GM06990 (cell line): ENCODE data around the gene ITGA2.
A peak's percentile ranks its signal among the peaks of the same experiment; 100 is the strongest.

ENCODE experiments used
- DNase-seq: peaks from one replicate; pipeline ENCODE4 v3.0.0-alpha.2; 2011; ENCODE audit not compliant: insufficient read length; ENCODE audit errors: extremely low read depth
- H3K27me3 ChIP-seq: replicated peaks from 2 replicates; pipeline ENCODE4 v1.6.0; 2011; ENCODE audit warnings: low read length; ENCODE audit not compliant: control insufficient read depth, insufficient read depth
- H3K36me3 ChIP-seq: 2 replicates; pipeline ENCODE4 v1.5.1; 2011; ENCODE audit warnings: low read length; ENCODE audit not compliant: control insufficient read depth, insufficient read depth
- H3K4me3 ChIP-seq: replicated peaks from 2 replicates; pipeline ENCODE4 v1.5.1; 2011; ENCODE audit warnings: low read depth, mild to moderate bottlenecking, control low read depth, low read length
- CTCF ChIP-seq: IDR thresholded peaks from 2 replicates; pipeline ENCODE4 v1.5.1; 2011; ENCODE audit warnings: low read length, control low read depth, mild to moderate bottlenecking, inconsistent platforms; ENCODE audit not compliant: insufficient read depth, poor library complexity, severe bottlenecking

The ITGA2 gene

GRCh38 chr5:52989025-52989780 is at the start of gene ITGA2:
TSS of gene ITGA2 (plus strand) at chr5:52989352. CDS start at chr5:52989469, 117 bp downstream.
- H3K36me3 ChIP-seq: no peaks in the 10 kb centered on the region
- no peak for TF ChIP-seq CTCF
- DNase-seq: peak; percentile 26
- peak within 1 kb of the TSS; percentile 54 for H3K4me3 ChIP-seq
- H3K27me3 ChIP-seq: no peaks in the 10 kb centered on the region; the same call in 1 of the 2 replicates

GRCh38 chr5:52943285-52943684 is 45.9 kb upstream of the ITGA2 start:
- peak; percentile 31 for TF ChIP-seq CTCF
- no peak for DNase-seq

GRCh38 chr5:52943808-52944207 is 45.3 kb upstream of the ITGA2 start:
- TF ChIP-seq CTCF: no peak
- DNase-seq: no peak
- Histone ChIP-seq H3K27me3 (no peaks in the 10 kb centered on the region), H3K36me3 (no peaks in the 10 kb centered on the region), H3K4me3 (no peak overlapping the region)

More at GRCh38 chr5:52943285-52943684, 45.9 kb upstream of the ITGA2 start:
- no peaks in the 10 kb centered on the region for H3K36me3 ChIP-seq
- H3K4me3 ChIP-seq: no peak overlapping the region
- H3K27me3 ChIP-seq: no peaks in the 10 kb centered on the region

- Histone ChIP-seq H3K27me3 (no peaks in the 10 kb centered on the region), H3K4me3 (no peak overlapping the region; the same call in 1 of the 2 replicates), H3K36me3 (no peaks in the 10 kb centered on the region)
- DNase-seq: no peak
- TF ChIP-seq CTCF: no peak
Observed at GRCh38 chr5:52945040-52945439, 44.1 kb upstream of the ITGA2 start.

- Histone ChIP-seq H3K4me3 (no peak overlapping the region), H3K27me3 (no peaks in the 10 kb centered on the region)
- no peak for TF ChIP-seq CTCF
Observed at GRCh38 chr5:52947208-52947607, 41.9 kb upstream of the ITGA2 start.

More at GRCh38 chr5:52947208-52947607, 41.9 kb upstream of the ITGA2 start:
- H3K36me3 ChIP-seq: no peaks in the 10 kb centered on the region
- no peak for DNase-seq
